Kidney epithelial cell (primary cell): Measurements from ENCODE around the gene F2RL3. TPM values are rescaled to one million over a fixed set of nuclear protein-coding genes. Genes with fewer than 3 reads are reported as not detected.

Experiments used
- DNase-seq: peaks from one replicate; pipeline ENCODE4 v3.0.0-alpha.2; 2010; ENCODE audit warnings: low read depth
- H3K27me3 ChIP-seq: 2 replicates; pipeline ENCODE4 v1.6.0; 2011; ENCODE audit warnings: low read length; ENCODE audit not compliant: control insufficient read depth, insufficient read depth
- H3K36me3 ChIP-seq: 2 replicates; pipeline ENCODE4 v1.5.1; 2011; ENCODE audit warnings: low read length; ENCODE audit not compliant: control insufficient read depth, insufficient read depth
- H3K4me3 ChIP-seq: 2 replicates; pipeline ENCODE4 v1.5.1; 2011; ENCODE audit warnings: low read depth, mild to moderate bottlenecking, control low read depth, low read length
- total RNA-seq: library from RNA; depleted of rRNA; stranded (reverse); fragments of >200 nt; gene quantifications from 2 replicates; pipeline ENCODE4 v1.2.3, GENCODE V29; 2015
- TF ChIP-seq, protein P1 (sequence below): IDR thresholded peaks from 2 replicates; pipeline ENCODE4 v1.5.1; 2011; ENCODE audit warnings: mild to moderate bottlenecking, moderate library complexity, low read length, control low read depth, inconsistent platforms; ENCODE audit not compliant: insufficient read depth, poor library complexity, severe bottlenecking

The F2RL3 gene
- total RNA-seq, 1 donor from 2014 or later, result 0.88 TPM

DNA sequence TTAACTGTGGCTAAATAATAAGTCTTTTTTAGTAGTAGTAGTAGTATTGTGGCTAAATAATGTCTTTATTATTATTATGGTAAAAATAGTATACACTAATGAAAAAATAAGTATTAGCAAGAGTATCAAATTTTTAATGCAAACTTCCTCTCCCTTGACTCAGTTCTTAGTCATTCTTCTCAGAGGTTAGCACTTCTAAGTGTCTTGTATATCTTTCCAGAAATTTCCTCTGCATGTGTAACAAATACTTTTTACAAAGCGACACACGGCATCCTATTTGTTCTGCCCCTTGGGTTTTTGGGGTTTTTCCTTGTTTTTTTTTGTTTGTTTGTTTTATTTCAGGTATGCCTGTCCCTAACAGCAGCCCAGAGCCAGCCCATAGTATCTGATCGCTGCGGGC lies 38.7 kb upstream of the F2RL3 start:
- TF ChIP-seq, protein P1, sequence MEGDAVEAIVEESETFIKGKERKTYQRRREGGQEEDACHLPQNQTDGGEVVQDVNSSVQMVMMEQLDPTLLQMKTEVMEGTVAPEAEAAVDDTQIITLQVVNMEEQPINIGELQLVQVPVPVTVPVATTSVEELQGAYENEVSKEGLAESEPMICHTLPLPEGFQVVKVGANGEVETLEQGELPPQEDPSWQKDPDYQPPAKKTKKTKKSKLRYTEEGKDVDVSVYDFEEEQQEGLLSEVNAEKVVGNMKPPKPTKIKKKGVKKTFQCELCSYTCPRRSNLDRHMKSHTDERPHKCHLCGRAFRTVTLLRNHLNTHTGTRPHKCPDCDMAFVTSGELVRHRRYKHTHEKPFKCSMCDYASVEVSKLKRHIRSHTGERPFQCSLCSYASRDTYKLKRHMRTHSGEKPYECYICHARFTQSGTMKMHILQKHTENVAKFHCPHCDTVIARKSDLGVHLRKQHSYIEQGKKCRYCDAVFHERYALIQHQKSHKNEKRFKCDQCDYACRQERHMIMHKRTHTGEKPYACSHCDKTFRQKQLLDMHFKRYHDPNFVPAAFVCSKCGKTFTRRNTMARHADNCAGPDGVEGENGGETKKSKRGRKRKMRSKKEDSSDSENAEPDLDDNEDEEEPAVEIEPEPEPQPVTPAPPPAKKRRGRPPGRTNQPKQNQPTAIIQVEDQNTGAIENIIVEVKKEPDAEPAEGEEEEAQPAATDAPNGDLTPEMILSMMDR, result no peak
- Histone ChIP-seq H3K27me3 (no peaks in the 10 kb centered on the region), H3K4me3 (no peak overlapping the region), H3K36me3 (peaks cover 4% of the 10 kb centered on the region)
- DNase-seq, result no peak

GRCh38 chr19:16851031-16851712 lies 37.6 kb upstream of the F2RL3 start:
- TF ChIP-seq, protein P1, result no peak
- Histone ChIP-seq H3K27me3 (no peaks in the 10 kb centered on the region), H3K36me3 (peaks cover 4% of the 10 kb centered on the region), H3K4me3 (no peak overlapping the region)
- DNase-seq, result peak; percentile 39

- no peaks in the 10 kb centered on the region for H3K27me3 ChIP-seq
- no peak overlapping the region for H3K4me3 ChIP-seq
- DNase-seq, result no peak
- H3K36me3 ChIP-seq, result peaks cover 3% of the 10 kb centered on the region
- TF ChIP-seq, protein P1, result no peak
Measured at GRCh38 chr19:16853066-16853465, 35.7 kb upstream of the F2RL3 start.

- Histone ChIP-seq H3K36me3 (peaks cover 3% of the 10 kb centered on the region), H3K4me3 (no peak overlapping the region), H3K27me3 (no peaks in the 10 kb centered on the region)
- DNase-seq, result no peak
- TF ChIP-seq, protein P1, result no peak
Measured at GRCh38 chr19:16856091-16856490, 32.7 kb upstream of the F2RL3 start.

GRCh38 chr19:16859626-16860025 lies 29.2 kb upstream of the F2RL3 start:
- TF ChIP-seq, protein P1, result no peak
- Histone ChIP-seq H3K4me3 (no peak overlapping the region), H3K36me3 (peaks cover 1% of the 10 kb centered on the region), H3K27me3 (no peaks in the 10 kb centered on the region)
- no peak for DNase-seq

- H3K36me3 ChIP-seq, result no peaks in the 10 kb centered on the region
- TF ChIP-seq, protein P1, result no peak
- H3K4me3 ChIP-seq, result no peak overlapping the region
- DNase-seq, result no peak
- no peaks in the 10 kb centered on the region for H3K27me3 ChIP-seq
Measured at GRCh38 chr19:16860118-16860517, 28.7 kb upstream of the F2RL3 start.
